Activated CD4-positive, alpha-beta T cell treated with anti-CD3 and anti-CD28 coated beads for 48 hours (primary cell): ENCODE data around the gene PTGES.
A peak's percentile ranks its signal among the peaks of the same experiment; 100 is the strongest.

Experiments
- DNase-seq: peaks from one replicate; pipeline ENCODE4 v3.0.0-alpha.2; 2020

PTGES gene

DNA sequence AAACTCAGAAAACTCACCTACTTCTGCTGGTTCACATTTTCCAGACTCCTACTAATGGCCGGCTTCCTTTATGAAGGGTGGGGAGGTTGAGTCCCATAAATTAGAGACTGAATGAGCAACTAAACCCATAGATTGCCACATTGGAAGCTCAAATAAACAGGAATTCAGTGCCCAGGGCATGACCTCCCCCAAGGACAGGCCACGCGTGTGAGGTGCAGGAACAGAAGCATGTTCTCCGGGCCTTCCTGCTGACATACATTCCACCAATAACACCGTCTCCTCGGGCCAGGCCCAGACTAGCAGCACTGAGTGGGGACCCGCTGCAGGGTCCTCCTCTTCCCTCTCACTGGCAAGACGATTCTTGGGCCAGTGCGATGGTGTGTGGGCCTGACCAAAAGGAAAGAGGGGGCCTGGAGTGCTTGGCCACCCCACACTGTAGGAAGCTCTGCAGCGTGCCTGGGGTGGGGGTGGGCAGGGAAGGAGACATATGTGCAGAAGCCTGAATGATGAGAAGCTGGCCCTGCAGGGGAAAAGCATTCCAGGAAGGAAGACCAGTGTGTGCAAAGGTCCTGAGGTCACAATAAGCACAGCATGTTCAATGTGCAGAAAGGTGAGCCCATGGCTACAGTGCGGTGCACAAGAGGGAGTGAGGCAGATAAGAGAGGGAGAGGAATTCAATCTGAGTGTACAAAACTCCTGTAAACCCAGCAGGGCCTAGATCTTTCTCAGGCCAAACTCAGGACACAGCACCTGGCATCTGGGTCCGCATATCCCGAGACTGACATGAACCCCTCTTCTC lies 12.0 kb downstream of the PTGES start:
- no peak for DNase-seq

DNA sequence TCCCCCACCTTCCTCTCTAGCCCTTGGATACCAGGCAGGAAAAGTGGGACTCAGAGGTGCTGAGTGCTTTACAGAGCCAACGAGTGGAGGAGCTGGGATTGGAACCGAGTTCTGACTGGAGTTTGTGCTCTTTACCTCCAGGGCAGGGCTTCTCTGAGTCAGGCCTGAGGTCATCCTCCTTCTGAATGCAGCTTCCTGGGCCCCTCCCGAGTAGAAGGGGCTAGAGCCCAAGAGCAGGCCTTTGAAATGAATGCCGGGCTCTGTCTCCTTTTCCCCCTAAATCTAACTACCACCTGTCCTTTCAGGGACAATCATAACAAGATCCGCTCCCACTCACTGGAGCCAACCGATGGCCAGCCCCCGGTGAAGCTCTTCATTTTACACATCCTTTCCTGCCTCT lies 12.7 kb downstream of the PTGES start:
- DNase-seq: no peak

DNA sequence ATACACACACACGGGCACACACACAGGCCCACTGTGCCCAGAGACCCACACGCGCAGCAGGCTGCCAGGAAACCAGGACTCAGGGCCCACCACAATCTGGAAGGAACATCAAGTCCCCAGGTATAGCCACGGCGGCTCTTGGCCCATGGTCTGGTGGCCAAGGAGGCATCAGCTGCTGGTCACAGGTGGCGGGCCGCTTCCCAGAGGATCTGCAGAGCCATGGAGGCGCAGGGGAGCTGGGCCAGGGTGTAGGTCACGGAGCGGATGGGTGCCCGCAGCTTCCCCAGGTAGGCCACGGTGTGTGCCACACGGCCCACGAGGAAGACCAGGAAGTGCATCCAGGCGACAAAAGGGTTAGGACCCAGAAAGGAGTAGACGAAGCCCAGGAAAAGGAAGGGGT lies 13.4 kb downstream of the PTGES start:
- DNase-seq: no peak

DNA sequence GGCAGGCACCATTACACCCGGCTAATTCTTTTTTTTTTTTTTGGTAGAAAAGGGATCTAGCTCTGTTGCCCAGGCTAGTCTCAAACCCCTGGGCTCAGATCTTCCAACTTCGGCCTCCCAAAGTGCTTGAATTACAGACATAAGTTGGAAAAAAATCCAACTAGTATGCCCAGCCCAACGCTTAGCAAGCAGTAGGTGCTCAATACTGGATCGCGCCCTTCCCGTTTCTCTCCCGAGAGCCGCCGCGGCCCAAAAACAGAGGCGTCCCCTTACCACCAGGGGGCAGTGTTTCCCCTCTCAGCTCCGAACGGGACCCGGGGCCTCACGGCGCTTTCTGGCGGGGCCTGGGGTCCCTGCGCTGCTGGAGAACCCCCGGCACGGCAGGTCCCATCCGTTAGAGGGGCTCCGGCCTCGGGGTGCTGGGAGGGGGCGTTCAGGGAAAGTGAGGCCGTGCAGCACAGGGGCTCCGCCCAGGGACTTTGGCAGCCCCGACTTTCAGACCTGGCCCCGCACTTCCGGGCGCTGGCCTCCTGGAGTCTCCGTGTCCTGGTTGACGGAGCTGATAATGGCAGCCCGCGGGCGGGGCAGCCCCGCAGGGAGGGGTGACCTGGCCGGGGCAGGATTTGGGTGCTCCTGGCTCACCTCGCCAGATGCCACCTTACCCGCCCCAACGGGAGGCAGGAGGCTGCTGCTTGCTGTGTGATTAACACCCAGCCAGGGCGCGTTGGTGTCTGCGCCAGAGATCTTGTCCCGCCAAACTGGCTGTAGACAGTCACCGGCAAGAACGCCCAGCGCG lies 15.2 kb downstream of the PTGES start:
- peak; percentile 91 for DNase-seq

DNA sequence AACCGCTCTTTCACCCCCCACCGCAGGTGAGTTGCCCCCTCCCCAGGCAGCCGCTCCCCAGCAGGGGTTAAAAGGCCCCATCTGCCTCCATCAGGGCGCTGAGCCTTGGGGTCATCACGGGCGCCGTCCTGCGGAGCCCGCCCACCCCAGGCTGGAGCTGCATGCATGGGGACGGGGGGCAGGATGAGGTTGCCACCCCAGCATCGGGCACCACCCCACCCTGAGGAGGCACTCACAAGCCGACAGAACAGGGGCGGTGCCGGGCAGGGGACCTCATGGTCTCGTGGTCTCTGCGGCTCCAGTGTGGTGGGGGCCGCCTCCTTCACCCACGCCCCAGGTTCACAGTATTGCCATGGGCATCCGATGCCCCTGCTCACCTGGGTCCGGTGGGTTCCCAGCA lies 16.5 kb downstream of the PTGES start:
- DNase-seq: no peak

DNA sequence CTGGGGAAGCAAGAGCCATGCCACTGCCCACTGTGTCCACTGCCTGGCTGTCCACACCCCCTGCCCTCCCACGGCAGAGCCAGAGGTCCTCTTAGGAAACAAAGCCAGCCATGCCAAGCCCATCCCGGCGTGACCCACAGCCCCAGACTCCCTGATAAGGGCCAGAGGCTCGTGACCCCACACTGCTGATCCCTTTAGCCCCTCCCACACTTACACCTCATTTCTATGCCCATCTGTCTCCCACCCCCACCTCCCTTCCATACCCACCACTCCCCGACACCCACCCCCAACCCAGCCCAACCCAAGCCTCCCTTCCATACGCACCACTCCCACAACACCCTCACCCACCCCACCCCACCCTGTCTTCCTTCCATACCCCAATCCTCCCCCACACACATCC lies 17.3 kb downstream of the PTGES start:
- DNase-seq: no peak

DNA sequence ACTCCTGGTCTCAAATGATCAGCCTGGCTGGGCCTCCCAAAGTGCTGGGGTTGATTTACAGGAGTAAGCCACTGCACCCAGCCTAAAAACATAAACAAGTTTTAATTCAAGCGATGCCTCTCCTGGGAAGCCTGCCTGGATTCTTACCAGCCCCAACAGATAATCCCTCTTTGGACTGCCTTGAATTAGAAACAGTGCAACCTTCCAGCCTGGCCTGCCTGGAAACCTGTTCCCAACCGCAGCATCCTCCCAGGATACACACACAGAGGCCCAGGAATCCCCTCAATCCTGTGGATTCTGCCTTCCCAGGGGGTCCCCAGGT lies 19.2 kb downstream of the PTGES start:
- no peak for DNase-seq

DNA sequence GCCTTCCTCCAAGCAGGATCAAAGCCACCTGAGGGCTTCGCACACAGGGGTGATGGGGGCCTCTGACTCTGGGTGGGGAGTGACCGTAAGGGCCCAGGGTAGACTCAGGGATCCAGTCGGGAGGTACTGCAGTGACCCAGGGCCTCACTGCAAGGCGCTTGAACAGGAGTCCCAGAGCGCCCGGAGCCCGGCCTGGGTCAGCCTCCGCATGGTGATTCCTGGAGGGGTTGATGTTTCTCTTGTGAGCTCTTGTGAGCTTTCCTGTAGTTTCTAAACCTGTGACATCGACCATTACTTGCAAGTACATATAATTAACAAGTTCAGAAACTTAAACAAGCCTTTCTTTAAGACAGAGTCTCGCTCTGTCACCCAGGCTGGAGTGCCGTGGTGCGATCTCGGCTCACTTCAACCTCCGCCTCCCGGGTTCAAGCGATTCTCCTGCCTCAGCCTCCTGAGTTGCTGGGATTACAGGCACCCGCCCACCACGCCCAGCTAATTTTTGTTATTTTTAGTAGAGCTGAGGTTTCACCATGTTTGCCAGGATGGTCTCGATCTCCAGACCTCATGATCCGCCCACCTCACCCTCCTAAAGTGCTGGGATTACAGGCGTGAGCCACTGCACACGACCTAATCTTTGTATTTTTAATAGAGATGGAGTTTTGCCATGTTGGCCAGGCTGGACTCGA lies 19.8 kb downstream of the PTGES start:
- no peak for DNase-seq

DNA sequence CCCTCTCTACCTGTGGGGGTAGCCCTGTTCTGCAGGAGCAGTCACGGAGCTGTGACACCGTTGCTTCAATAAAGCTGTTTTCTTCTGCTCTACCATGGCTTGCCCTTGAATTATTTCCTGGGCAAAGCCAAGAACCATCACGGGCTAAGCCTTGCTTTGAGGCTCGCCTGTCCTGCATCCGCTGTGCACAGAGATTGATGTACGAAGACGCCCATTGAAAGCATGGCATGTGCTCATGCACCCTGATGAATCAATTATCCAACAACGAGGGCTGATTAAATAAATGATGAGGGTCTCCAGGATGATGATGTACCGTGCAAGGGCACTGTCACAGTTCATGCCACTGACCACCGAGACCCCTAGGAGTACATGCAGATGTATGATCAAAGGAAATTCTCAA lies 20.7 kb downstream of the PTGES start:
- no peak for DNase-seq

DNA sequence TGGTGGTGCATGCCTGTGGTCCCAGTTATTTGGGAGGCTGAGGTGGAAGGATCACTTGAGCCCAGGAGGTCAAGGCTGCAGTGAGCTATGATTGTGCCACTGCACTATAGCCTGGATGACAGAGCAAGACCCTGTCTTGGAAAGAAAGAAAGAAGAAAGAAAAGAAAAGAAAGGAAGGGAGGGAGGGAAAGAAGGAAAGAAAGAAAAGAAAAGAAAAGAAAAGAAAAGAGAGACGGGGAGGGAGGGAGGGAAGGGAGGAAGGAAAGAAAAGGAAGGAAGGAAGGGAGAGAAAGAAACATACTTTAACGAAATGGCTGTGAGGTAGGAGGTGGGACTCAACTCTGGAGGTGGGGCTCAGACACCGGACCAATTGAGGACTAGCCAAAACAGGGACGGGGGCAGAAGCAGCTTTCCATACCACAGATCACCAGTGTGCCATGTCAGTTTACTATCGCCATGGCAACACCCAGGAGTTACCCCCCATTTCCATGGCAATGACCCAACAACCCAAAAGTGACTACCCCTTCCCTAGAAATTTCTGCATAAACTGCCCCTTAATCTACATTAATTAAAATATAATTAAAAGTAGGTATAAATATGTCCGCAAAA lies 21.3 kb downstream of the PTGES start:
- no peak for DNase-seq

DNA sequence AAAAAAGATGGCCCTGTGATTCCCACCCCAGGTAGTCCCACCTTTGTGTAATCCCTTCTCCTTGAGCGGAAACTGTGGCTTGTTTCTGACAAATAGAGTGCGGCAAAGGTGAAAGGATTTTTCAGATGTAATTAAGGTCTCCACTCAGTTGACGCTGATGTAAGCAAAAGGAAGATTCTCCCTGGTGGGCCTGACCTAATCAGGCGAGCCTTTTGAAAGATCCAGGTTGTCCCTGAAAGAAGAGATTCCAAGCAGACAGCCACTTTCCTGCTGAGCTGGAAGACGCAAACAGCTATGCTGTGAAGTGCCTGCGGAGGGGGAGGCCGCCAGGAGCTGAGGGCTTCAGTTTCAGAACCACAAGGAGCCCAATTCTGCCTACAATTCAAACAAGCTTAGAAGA lies 24.1 kb downstream of the PTGES start:
- DNase-seq: no peak

DNA sequence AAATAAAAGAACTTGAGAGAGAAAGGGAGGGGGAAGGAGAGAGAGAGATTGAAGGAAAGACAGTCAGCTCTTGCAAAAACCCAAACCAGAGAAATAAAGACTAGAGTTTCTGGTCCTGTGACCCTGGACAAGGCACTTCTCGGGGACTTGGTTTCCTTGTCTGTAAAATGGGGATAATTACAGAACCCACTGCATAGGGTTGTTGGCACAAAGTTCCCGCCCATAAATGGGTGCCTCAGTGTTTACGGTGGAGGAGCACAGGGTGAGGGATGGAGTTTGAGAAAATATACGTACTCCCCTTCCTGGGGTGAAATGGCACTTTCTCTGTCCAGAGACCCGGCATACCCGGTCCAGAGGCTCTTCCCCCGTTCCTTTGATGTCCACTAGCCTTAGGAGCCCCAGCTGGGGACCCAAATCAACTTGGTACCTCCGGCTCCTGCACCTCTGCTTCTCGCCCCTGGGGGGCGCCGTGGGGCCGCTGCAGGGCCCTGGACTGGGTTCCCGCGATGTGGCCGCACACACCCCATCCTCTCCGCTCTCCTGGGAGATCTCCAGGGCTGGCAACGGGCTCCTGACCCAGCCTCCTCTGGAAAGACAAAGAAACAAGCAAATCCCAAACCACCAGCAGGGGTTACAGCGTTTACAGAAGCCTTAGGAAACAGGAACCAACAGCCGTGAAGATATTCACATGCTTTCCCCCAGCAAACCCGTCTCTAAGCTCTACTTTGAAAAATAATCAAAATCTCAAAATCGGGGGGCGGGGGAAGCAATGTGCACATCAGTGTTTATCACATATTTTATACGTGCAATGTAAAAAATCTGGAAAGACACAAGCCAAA lies 26.3 kb downstream of the PTGES start:
- DNase-seq: peak; percentile 75

DNA sequence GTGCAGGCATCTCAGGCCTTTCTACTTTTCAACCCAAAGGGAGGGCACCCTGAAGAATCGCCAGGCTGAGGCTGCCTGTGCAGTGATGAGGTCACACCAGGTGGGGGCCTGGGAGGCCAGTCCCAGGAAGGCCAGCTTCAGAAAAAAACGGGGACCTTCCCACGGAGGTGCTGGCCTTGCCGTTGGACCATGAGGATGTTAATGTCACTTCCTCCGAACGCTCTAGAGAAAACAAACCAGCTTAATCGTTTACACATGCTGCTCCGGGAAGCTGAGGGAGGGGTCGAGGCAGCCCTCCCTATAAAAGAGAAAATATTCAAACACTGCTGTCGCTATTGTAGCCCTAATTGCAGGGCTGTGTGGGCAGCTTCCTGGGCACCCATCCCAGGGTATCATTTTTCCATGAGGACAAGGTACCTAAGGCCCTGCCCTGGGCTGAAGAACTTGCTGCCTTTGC lies 27.0 kb downstream of the PTGES start:
- no peak for DNase-seq

DNA sequence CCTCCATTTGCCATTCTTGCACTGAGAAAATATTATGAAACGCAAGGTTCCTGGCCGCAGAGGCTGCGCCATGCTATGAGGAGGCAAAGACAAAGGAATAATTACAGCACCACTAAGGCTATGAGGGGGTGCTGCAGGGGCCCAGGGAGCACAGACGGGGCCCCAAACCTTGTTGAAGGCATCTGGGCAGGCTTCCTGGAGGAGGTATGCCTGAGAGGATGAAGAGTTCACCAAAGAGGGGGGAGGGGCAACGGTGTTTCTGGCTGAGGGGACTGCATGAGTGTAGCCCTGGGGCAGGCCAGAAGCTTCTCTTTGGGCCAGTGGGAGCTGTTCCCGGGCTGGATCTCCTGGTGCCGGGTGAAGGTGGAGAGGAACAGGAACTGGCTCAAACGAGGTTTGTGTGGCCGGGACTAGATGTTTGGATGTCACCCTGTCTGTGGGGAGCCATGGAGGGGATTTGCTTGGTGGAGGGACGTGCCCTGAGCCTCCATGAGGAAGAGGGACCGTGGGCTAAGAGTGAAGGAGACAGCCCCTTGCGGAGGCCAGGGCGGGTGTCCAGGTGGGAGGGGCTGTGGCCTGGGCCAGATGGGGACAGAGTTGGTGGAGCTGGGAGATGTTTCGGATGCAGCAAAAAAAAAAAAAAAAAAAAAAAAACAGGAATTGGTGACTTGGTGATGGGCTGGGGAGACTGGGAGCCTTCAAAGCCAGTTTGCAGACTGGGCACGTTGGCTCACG lies 28.2 kb downstream of the PTGES start:
- DNase-seq: no peak

DNA sequence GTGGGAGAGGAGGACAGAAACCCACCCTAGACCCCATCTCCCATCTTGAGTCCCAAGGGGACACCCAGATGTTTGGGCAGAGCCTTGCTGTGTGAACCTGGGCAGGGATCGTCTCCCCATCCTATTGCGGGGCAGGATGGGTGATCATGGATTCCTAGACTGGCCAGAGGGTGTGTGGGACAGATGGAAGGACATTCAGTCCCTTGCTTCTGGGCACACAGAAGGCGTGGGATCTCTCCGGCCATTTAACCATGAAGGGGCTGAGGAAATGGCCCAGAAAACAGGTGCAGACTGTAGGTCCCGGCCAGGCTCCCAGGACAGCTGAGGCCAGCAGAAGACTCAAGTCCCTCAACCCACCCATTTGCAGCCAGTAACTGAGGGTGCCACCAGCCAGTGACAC lies 29.9 kb downstream of the PTGES start:
- DNase-seq: no peak

DNA sequence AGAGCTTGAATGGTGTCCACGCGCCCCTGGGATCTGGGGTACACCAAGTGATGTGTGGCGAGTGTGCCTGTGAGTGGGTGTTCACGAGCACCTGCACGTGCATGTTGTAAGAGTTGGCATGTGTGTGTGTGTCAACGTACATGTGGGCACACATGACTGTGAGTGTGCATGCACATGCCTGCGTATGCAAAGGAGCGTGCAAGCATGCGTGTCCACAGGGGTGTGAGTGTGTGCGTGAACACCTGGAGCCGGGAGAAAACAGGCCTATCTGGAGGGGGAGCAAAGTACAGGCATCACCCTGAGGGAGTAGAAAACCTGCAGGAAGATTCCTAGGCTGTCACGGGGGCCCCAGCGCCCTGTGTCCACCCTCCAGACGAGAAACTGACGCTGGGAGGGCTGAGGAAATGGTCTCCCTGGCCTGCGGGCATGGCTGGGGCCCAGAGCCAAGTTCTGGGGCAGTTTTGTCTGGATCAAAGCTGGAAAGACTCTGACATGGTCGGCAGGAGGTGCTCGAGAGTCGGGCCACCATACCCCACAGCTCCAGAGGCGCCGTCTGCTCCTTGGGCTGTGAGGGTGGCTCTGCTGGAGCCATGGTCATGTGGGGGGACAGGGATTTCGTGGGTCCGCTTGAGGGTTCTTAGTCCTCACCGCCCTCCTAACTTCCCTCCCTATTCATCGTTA lies 31.8 kb downstream of the PTGES start:
- DNase-seq: no peak

DNA sequence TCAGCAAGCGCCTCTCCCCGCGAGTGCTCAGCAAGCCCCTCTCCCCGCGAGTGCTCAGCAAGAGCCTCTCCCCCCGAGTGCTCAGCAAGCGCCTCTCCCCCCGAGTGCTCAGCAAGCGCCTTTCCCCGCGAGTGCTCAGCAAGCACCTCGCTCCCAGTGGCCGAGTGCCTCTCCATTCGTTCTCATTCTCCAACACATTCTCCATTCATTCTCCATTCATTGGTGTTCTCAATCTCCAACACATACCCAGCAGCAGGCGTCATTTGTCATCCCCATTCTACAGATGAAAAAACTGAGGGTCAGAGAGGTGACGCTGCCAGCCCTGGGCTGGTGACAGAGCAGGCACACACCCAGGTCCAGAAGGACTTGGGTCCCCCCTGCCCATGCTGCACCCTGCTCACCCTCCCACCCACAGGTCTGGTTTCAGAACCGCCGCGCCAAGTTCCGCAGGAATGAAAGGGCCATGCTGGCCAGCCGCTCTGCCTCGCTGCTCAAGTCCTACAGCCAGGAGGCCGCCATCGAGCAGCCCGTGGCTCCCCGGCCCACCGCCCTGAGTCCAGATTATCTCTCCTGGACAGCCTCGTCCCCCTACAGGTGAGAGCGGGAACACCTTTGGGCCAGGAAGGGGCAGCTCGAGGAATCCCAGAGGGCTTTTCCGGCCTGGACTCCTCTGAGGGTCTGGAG lies 32.5 kb downstream of the PTGES start:
- DNase-seq: no peak

DNA sequence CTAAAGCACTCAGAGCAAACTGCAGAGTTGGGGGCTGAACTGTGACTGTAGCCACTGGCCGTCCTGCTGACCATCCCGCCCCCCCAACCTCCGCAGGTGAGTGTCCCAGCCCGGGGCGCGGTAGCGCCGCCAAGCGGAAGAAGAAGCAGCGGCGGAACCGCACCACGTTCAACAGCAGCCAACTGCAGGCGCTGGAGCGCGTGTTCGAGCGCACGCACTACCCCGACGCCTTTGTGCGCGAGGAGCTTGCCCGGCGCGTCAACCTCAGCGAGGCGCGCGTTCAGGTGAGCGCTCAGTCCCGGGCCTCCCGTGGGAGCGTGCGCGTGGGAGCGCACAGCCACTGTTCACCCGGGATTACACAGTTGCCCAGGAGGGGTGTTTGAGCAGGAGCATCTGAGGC lies 33.7 kb downstream of the PTGES start:
- no peak for DNase-seq

DNA sequence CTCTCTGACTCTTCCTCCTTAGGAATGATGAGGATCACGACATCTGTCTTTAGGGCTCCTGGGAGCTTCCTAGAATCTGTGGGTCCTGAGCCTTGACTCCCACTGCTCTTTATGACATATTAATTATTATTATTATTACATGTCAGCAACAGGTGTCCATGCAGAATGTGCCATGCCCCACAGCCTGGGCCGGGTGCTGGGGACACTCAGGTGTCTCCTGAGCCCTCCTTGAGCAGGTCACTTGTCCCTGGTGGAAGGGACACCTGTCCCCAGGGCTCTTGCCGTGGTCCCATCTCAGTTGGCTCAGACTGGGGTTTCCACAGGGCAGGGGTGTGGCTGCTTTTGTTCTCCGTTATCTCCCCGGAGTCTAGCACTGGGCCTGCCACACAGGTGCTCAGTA lies 34.2 kb downstream of the PTGES start:
- DNase-seq: no peak

DNA sequence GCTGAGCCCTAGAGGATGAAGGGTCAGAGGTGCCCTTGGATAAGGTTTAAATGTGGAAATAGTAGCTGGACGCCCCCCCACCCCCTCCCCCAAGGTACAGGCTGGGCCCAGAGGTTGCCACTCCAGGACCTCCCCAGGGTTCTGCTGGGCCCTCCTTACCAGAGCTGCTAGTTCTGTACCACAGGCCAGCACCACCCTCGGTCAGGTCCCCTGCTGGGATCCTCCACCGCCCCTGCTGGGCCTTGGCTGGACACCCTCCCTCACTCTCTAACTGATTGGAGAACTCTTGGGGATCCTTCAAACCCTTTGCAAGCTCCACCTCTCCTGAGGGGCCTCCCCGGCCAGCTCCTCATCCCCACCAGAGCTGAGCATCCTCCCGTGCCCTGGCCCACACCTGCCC lies 34.9 kb downstream of the PTGES start:
- DNase-seq: no peak

DNA sequence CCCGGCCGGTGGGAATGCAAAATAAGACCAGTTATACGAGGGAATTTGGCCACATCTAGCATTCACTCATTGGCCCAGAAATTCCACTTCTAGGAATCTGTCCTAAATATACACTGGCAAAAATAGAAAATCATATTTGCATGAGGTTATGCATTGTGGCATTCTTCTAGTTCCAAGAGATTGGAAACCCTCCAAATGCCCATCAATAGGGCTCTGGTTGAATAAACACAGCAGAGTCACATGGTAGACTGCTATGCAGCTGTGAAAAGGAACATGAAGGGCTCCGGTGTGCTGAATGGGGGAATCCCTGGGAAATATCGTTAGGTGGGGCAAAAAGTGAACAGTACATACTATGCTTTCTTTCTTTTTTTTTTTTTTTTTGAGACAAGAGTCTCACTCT lies 36.8 kb downstream of the PTGES start:
- no peak for DNase-seq
